Stimulated activated naive CD4-positive, alpha-beta T cell (primary cell): ENCODE measurements around the gene ADGRF5.

Source experiments
- DNase-seq, 6 experiments: peaks; one replicate each; lab custom pipeline; 2025; lab: John Stamatoyannopoulos, UW

Gene ADGRF5

GRCh38 chr6:46921731-46922130 is at the start of gene ADGRF5:
TSS of gene ADGRF5 (minus strand) at chr6:46921938. CDS start at chr6:46906762, 15,176 bp downstream.
- no peak for DNase-seq

GRCh38 chr6:46969206-46969605 is 47.5 kb upstream of the ADGRF5 start:
- no peak for DNase-seq

GRCh38 chr6:46967826-46968349 is 46.1 kb upstream of the ADGRF5 start:
- no peak for DNase-seq

- DNase-seq: no peak
These were observed 43.2 kb upstream of the ADGRF5 start for GRCh38 chr6:46964716-46965519.

- no peak for DNase-seq
These were observed 41.9 kb upstream of the ADGRF5 start for GRCh38 chr6:46963626-46964025.

GRCh38 chr6:46963039-46963438 is 41.3 kb upstream of the ADGRF5 start:
- DNase-seq: no peak

GRCh38 chr6:46961711-46962110 is 40.0 kb upstream of the ADGRF5 start:
- DNase-seq: no peak

- DNase-seq: no peak
These were observed 39.5 kb upstream of the ADGRF5 start for GRCh38 chr6:46961232-46961631.

GRCh38 chr6:46959419-46959818 is 37.7 kb upstream of the ADGRF5 start:
- DNase-seq: no peak

GRCh38 chr6:46956409-46956808 is 34.7 kb upstream of the ADGRF5 start:
- DNase-seq: no peak

- DNase-seq: no peak
These were observed 33.2 kb upstream of the ADGRF5 start for GRCh38 chr6:46954837-46955451.

GRCh38 chr6:46953921-46954320 is 32.2 kb upstream of the ADGRF5 start:
- DNase-seq: no peak

- DNase-seq: no peak
These were observed 28.0 kb upstream of the ADGRF5 start for GRCh38 chr6:46949632-46950280.

GRCh38 chr6:46948699-46949098 is 27.0 kb upstream of the ADGRF5 start:
- DNase-seq: no peak

- no peak for DNase-seq
These were observed 25.8 kb upstream of the ADGRF5 start for GRCh38 chr6:46947497-46947896.

- no peak for DNase-seq
These were observed 18.9 kb upstream of the ADGRF5 start for GRCh38 chr6:46940433-46941226.

GRCh38 chr6:46937642-46938041 is 15.9 kb upstream of the ADGRF5 start:
- no peak for DNase-seq

GRCh38 chr6:46935687-46936086 is 13.9 kb upstream of the ADGRF5 start:
- DNase-seq: no peak

GRCh38 chr6:46933751-46934150 is 12.0 kb upstream of the ADGRF5 start:
- DNase-seq: no peak

- no peak for DNase-seq
These were observed 11.0 kb upstream of the ADGRF5 start for GRCh38 chr6:46932526-46933319.

- no peak for DNase-seq
These were observed 9.7 kb upstream of the ADGRF5 start for GRCh38 chr6:46931416-46931815.
